Measurements from ENCODE around the gene ZNF22.
A peak's percentile ranks its signal among the peaks of the same experiment; 100 is the strongest.

ZNF22 gene

GRCh38 chr10:44986670-44987069, 14.1 kb upstream of the ZNF22 start:
- Histone ChIP-seq H3K9me3 (replicated peaks in 1 of 2; ENCODE audit: control insufficient read depth in 2 of 2, insufficient read depth in 1 of 2, low read depth in 1 of 2, low read length in 2 of 2) (no peaks in the 10 kb centered on the region), H2BK15ac (ENCODE audit: low read length) (no peak overlapping the region), H2BK5ac (ENCODE audit: low read length) (no peak overlapping the region), H2AFZ (ENCODE audit: low read length) (no peak overlapping the region), H4K91ac (ENCODE audit: low read depth, low read length, poor library complexity) (no peak overlapping the region), H3K9ac (ENCODE audit: low read depth, low read length, poor library complexity) (no peak overlapping the region), H3K4me2 (ENCODE audit: insufficient read depth, low read length, poor library complexity, severe bottlenecking) (no peak overlapping the region), H3K27ac (replicated peaks; ENCODE audit: low read length) (no peak overlapping the region), H2BK12ac (ENCODE audit: low read length) (no peak overlapping the region), H3K23ac (ENCODE audit: low read depth, low read length, poor library complexity) (no peak overlapping the region), H4K8ac (ENCODE audit: low read depth, low read length) (no peak overlapping the region), H3K18ac (ENCODE audit: low read length) (no peak overlapping the region), H2AK5ac (ENCODE audit: low read depth, low read length) (no peak overlapping the region), H2BK120ac (ENCODE audit: low read depth, low read length) (no peak overlapping the region), H3K4ac (ENCODE audit: low read length) (no peak overlapping the region), H3K27me3 (ENCODE audit: control insufficient read depth in 3 of 3, insufficient read depth in 3 of 3, low read depth in 1 of 3, low read length in 3 of 3) (peaks cover 0 to 2% (median 0%) of the 10 kb centered on the region in 3 experiments), H3K4me1 (ENCODE audit: control insufficient read depth in 2 of 2, insufficient read depth in 1 of 2, low read depth in 1 of 2, low read length in 2 of 2) (peaks cover 0 to 16% of the 10 kb centered on the region in 2 donors), H3K14ac (ENCODE audit: low read length) (no peak overlapping the region), H3K79me1 (ENCODE audit: low read depth, low read length) (no peaks in the 10 kb centered on the region), H3K4me3 (ENCODE audit: low read length in 2 of 2) (no peak overlapping the region), H3K36me3 (replicated peaks in 1 of 2; ENCODE audit: control insufficient read depth in 2 of 2, insufficient read depth in 2 of 2, low read length in 2 of 2) (no peaks in the 10 kb centered on the region)
- WGBS, 2 donors (ENCODE audit: extremely low coverage in 2 of 2, insufficient read length in 2 of 2, insufficient replicate concordance in 1 of 2), result no CpG with 5 or more reads among the region's 3 CpGs
- no peak for DNase-seq (ENCODE audit: low spot score)

GRCh38 chr10:44988957-44989585, 11.7 kb upstream of the ZNF22 start:
- DNase-seq (ENCODE audit: low spot score), result no peak
- WGBS, 2 donors (ENCODE audit: extremely low coverage in 2 of 2, insufficient read length in 2 of 2, insufficient replicate concordance in 1 of 2), result no CpG with 5 or more reads among the region's 10 CpGs

GRCh38 chr10:44989597-44990301, 11.0 kb upstream of the ZNF22 start:
- H3K4ac ChIP-seq (ENCODE audit: low read length), result no peak overlapping the region
- H2BK120ac ChIP-seq (ENCODE audit: low read depth, low read length), result no peak overlapping the region
- H2BK15ac ChIP-seq (ENCODE audit: low read length), result no peak overlapping the region
- WGBS, 2 donors (ENCODE audit: extremely low coverage in 2 of 2, insufficient read length in 2 of 2, insufficient replicate concordance in 1 of 2), result no CpG with 5 or more reads among the region's 14 CpGs
- peaks cover 0 to 17% of the 10 kb centered on the region in 2 donors for H3K4me1 ChIP-seq (ENCODE audit: control insufficient read depth in 2 of 2, insufficient read depth in 1 of 2, low read depth in 1 of 2, low read length in 2 of 2)
- no peak overlapping the region for H3K23ac ChIP-seq (ENCODE audit: low read depth, low read length, poor library complexity)
- H2AK5ac ChIP-seq (ENCODE audit: low read depth, low read length), result no peak overlapping the region
- H3K18ac ChIP-seq (ENCODE audit: low read length), result peak overlapping the region; percentile 11
- no peak overlapping the region for H3K27ac ChIP-seq (replicated peaks; ENCODE audit: low read length)
- H2AFZ ChIP-seq (ENCODE audit: low read length), result peak overlapping the region; percentile 1
- no peak overlapping the region for H3K4me3 ChIP-seq (ENCODE audit: low read length in 2 of 2)
- no peak overlapping the region for H3K14ac ChIP-seq (ENCODE audit: low read length)
- peaks cover 0 to 2% (median 0%) of the 10 kb centered on the region in 3 experiments for H3K27me3 ChIP-seq (ENCODE audit: control insufficient read depth in 3 of 3, insufficient read depth in 3 of 3, low read depth in 1 of 3, low read length in 3 of 3)
- no peaks in the 10 kb centered on the region for H3K9me3 ChIP-seq (replicated peaks in 1 of 2; ENCODE audit: control insufficient read depth in 2 of 2, insufficient read depth in 1 of 2, low read depth in 1 of 2, low read length in 2 of 2)
- H4K91ac ChIP-seq (ENCODE audit: low read depth, low read length, poor library complexity), result no peak overlapping the region
- no peak overlapping the region for H2BK5ac ChIP-seq (ENCODE audit: low read length)
- H2BK12ac ChIP-seq (ENCODE audit: low read length), result no peak overlapping the region
- H4K8ac ChIP-seq (ENCODE audit: low read depth, low read length), result no peak overlapping the region
- DNase-seq (ENCODE audit: low spot score), result no peak
- H3K4me2 ChIP-seq (ENCODE audit: insufficient read depth, low read length, poor library complexity, severe bottlenecking), result no peak overlapping the region
- H3K9ac ChIP-seq (ENCODE audit: low read depth, low read length, poor library complexity), result no peak overlapping the region
- no peaks in the 10 kb centered on the region for H3K79me1 ChIP-seq (ENCODE audit: low read depth, low read length)
- H3K36me3 ChIP-seq (replicated peaks in 1 of 2; ENCODE audit: control insufficient read depth in 2 of 2, insufficient read depth in 2 of 2, low read length in 2 of 2), result no peaks in the 10 kb centered on the region

More at GRCh38 chr10:44988957-44989585, 11.7 kb upstream of the ZNF22 start:
- Histone ChIP-seq H3K4me1 (ENCODE audit: control insufficient read depth in 2 of 2, insufficient read depth in 1 of 2, low read depth in 1 of 2, low read length in 2 of 2) (peaks cover 0 to 16% of the 10 kb centered on the region in 2 donors), H4K8ac (ENCODE audit: low read depth, low read length) (no peak overlapping the region), H2BK15ac (ENCODE audit: low read length) (no peak overlapping the region), H3K79me1 (ENCODE audit: low read depth, low read length) (no peaks in the 10 kb centered on the region), H2BK12ac (ENCODE audit: low read length) (no peak overlapping the region), H3K23ac (ENCODE audit: low read depth, low read length, poor library complexity) (no peak overlapping the region), H3K4me2 (ENCODE audit: insufficient read depth, low read length, poor library complexity, severe bottlenecking) (no peak overlapping the region), H3K9ac (ENCODE audit: low read depth, low read length, poor library complexity) (no peak overlapping the region), H2AK5ac (ENCODE audit: low read depth, low read length) (no peak overlapping the region), H4K91ac (ENCODE audit: low read depth, low read length, poor library complexity) (no peak overlapping the region), H3K27me3 (ENCODE audit: control insufficient read depth in 3 of 3, insufficient read depth in 3 of 3, low read depth in 1 of 3, low read length in 3 of 3) (peaks cover 0 to 2% (median 0%) of the 10 kb centered on the region in 3 experiments), H3K27ac (replicated peaks; ENCODE audit: low read length) (no peak overlapping the region), H3K36me3 (replicated peaks in 1 of 2; ENCODE audit: control insufficient read depth in 2 of 2, insufficient read depth in 2 of 2, low read length in 2 of 2) (no peaks in the 10 kb centered on the region), H3K4me3 (ENCODE audit: low read length in 2 of 2) (no peak overlapping the region), H2BK5ac (ENCODE audit: low read length) (no peak overlapping the region), H3K4ac (ENCODE audit: low read length) (no peak overlapping the region), H2BK120ac (ENCODE audit: low read depth, low read length) (no peak overlapping the region), H3K9me3 (replicated peaks in 1 of 2; ENCODE audit: control insufficient read depth in 2 of 2, insufficient read depth in 1 of 2, low read depth in 1 of 2, low read length in 2 of 2) (no peaks in the 10 kb centered on the region), H3K14ac (ENCODE audit: low read length) (no peak overlapping the region), H2AFZ (ENCODE audit: low read length) (no peak overlapping the region), H3K18ac (ENCODE audit: low read length) (no peak overlapping the region)

- H2AK5ac ChIP-seq (ENCODE audit: low read depth, low read length), result no peak overlapping the region
- H2BK15ac ChIP-seq (ENCODE audit: low read length), result no peak overlapping the region
These were observed 10.4 kb upstream of the ZNF22 start for GRCh38 chr10:44990302-44990655.

More at GRCh38 chr10:44990302-44990655, 10.4 kb upstream of the ZNF22 start:
- no peak overlapping the region for H2BK120ac ChIP-seq (ENCODE audit: low read depth, low read length)
- peak; percentile 27 for DNase-seq (ENCODE audit: low spot score)
- H3K9ac ChIP-seq (ENCODE audit: low read depth, low read length, poor library complexity), result no peak overlapping the region
- no peak overlapping the region for H3K23ac ChIP-seq (ENCODE audit: low read depth, low read length, poor library complexity)
- no peaks in the 10 kb centered on the region for H3K9me3 ChIP-seq (replicated peaks in 1 of 2; ENCODE audit: control insufficient read depth in 2 of 2, insufficient read depth in 1 of 2, low read depth in 1 of 2, low read length in 2 of 2)
- no peak overlapping the region for H4K8ac ChIP-seq (ENCODE audit: low read depth, low read length)
- peaks cover 0 to 2% (median 0%) of the 10 kb centered on the region in 3 experiments for H3K27me3 ChIP-seq (ENCODE audit: control insufficient read depth in 3 of 3, insufficient read depth in 3 of 3, low read depth in 1 of 3, low read length in 3 of 3)
- no peak overlapping the region for H3K18ac ChIP-seq (ENCODE audit: low read length)
- H2AFZ ChIP-seq (ENCODE audit: low read length), result peak overlapping the region; percentile 1
- peaks cover 0 to 17% of the 10 kb centered on the region in 2 donors for H3K4me1 ChIP-seq (ENCODE audit: control insufficient read depth in 2 of 2, insufficient read depth in 1 of 2, low read depth in 1 of 2, low read length in 2 of 2)
- no peak overlapping the region for H3K14ac ChIP-seq (ENCODE audit: low read length)
- no peaks in the 10 kb centered on the region for H3K79me1 ChIP-seq (ENCODE audit: low read depth, low read length)
- H4K91ac ChIP-seq (ENCODE audit: low read depth, low read length, poor library complexity), result no peak overlapping the region
- H3K27ac ChIP-seq (replicated peaks; ENCODE audit: low read length), result no peak overlapping the region
- no peaks in the 10 kb centered on the region for H3K36me3 ChIP-seq (replicated peaks in 1 of 2; ENCODE audit: control insufficient read depth in 2 of 2, insufficient read depth in 2 of 2, low read length in 2 of 2)
- H3K4ac ChIP-seq (ENCODE audit: low read length), result no peak overlapping the region
- no peak overlapping the region for H2BK12ac ChIP-seq (ENCODE audit: low read length)
- no peak overlapping the region for H3K4me3 ChIP-seq (ENCODE audit: low read length in 2 of 2)
- no CpG with 5 or more reads among the region's 8 CpGs for WGBS, 2 donors (ENCODE audit: extremely low coverage in 2 of 2, insufficient read length in 2 of 2, insufficient replicate concordance in 1 of 2)
- no peak overlapping the region for H2BK5ac ChIP-seq (ENCODE audit: low read length)
- no peak overlapping the region for H3K4me2 ChIP-seq (ENCODE audit: insufficient read depth, low read length, poor library complexity, severe bottlenecking)
